Stimulated activated CD4-positive, alpha-beta T cell treated with anti-CD3 and anti-CD28 coated beads, TNF-alpha, amount 100 ng/mL, for 48 hours (primary cell): ENCODE results near the gene DSCAM.

Source experiments
- DNase-seq, 3 donors: peaks; one replicate each; pipeline ENCODE4 v3.0.0-alpha.2; 2020; ENCODE audit warnings: low read depth in 3 of 3

Gene DSCAM

DNA sequence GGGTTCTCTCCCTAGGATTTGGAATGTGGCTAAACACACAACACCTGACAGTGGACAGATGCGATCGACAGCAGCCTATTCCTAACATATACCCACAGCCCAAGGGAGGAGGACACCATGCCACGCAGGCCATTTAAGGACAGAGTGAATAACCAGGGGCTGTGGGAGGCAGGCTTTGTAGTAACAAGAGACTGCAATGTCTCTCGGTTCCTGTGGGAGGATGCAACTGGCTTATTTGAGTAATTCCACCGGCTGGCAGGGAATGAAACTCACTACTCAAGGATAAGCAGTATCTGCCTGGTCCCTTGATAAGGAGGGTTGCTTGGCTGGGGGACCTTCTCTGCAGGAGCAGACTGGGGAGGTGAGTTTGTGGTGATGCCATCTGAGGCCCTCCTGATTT, 870.2 kb downstream of the DSCAM start:
- no peak for DNase-seq

DNA sequence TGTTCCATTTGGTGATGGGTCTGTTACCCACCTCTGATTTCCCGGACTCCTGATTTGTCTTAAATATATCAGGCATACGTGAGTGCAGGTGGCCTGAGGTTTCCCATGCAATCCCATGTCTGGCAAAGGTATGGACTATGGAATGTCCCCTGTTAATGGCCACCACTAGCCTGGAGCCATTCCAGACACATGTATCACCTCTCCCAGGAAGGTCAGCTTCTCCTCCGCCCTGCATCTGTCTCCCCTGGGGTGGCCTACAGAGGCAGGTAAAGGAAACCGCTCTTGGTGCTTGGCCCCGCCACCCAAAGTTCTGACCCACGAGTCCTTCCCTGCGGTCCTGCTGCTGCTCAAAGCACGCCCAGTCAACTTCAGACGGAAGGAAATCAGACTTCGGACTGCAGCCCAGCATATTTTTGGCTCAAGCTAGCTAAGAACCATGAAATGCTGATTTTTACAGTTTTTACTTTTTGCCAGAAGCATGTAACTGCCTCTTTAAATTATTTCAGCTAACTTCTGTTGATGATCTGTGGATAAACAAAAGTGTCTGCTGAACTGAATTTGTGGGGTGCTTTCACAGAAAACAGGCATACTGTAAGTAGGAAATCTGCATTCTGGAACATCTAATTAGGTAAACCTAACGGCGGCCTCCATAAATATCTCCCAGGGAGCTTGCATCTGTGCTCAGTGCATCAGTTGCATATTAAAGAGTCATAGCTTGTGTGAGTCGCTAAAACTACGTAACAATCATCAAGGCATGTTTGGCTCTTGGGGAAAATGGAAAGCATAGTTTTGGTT, 873.8 kb downstream of the DSCAM start:
- DNase-seq: no peak

DNA sequence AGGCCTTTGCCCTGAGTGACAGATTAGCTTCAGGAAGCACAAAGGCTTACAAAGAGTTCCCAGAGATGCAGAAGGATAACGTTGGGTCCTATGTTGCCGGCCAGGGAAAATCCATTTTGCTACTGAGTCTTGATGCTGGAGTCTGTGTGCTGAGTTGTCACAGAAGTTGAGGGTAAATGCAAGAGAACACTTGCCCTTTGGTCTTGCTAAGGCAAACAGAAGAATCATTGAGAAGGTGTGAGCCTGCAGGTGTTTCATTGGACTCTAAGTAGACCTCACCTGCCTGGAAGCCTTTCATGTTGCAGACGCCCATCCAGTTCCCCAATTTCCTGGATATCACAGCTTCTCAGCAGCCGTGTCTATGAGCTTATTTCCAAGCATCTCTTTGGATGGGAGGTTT, 874.5 kb downstream of the DSCAM start:
- no peak for DNase-seq

DNA sequence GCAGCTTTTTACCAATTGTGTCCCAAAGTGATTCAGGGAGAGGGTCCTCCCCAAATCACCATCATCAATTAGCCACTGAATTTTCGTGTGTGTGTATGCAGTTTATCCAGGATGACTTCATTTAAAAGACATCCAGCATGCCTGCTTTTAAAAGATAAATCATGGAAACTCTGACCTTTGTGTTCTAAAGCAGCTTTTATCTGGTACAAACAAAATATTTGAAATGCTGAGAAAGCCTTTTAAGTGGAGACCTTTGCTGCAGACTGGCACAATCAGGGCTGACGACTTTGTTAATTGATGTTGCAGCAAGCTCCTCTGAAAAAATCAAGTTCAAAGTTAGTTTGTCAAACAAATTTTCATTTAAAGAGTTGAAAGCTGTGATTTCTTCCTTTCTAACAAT, 875.0 kb downstream of the DSCAM start:
- no peak for DNase-seq

DNA sequence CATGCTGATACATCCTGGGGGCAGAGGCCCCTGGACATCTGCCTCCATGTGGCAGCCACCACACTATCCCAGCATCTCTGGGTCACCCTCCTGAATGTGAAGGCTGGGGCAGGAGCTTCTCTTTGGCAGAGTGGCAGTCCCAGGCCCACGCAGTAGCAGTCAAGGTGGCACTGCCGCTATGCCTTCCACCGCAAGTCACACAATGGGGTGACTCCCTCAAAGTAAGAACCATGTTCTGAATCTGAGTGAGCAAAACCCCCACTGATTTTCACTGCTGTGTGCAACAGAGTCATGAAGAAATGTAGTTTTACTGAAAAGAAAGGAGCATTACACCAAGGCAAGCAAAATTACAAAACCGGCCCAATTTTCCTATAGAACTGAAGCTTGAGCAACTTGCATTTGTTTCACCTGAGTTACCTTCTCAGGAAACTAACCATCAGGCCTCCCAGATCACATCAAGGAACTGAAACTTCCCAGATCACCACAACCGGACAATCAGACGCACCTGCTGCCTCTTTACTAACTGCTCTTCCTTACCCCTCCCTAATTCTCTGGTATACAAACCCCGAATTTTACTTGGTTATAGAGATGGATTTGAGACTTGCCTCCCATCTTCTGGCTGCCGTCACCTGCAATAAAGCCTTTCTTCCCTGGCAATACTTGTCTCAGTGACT, 877.1 kb downstream of the DSCAM start:
- no peak for DNase-seq

DNA sequence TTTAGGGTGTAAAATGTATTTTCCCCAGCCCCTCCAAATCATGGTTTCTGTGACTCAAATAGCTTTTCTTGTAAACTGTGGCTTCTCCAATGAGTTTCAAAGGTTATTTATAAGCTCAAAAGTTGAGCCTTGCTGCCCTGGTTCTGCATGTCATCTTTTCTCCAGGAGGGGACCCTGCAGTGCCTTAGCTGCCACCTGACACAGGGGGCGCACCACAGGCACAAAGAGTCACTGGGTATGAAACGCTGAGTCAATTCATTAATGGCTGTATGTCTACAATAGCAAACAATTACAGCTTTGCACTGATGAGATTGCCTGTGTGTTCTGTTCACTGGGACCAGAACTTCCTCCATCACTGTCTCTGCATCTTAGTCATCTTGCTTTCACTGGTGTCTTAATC, 878.9 kb downstream of the DSCAM start:
- DNase-seq: no peak

DNA sequence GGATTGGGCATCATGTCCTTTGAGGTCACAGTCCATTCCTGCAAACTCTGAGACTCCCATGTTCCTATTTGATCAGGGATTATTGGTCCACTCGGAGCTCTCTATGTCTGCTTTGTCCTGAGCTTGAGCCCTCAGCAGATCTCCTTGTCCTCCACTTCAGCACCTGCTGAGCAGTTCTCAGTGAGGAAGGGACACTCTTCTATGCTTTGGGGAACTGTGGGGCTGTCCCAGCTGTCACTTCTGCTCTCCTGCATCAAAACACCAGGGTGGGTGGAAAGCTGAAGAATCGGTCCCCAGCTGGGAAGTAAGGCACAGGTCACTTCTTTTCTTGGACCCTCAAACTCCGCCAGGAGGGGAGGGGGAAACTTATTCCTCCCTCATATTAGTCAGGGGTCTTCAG, 880.2 kb downstream of the DSCAM start:
- no peak for DNase-seq

DNA sequence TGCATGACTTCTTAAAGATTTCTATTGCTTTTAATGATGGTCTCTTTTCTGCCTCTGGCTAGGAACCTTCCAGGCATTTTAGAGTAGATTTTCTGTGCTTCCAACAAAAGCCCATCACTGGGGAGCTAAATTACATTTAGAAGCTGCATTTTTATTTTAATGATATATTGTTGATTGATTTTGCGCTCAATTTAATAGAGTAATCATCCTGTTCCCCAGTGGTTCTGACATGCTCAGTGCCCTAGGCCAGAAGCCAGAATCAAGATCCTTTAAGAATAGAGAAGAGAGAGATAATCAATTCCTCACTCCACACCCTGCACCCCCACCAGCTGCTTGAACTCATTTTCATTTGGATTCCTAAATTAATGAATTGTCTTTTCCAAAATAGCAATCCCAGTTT, 881.9 kb downstream of the DSCAM start:
- no peak for DNase-seq

DNA sequence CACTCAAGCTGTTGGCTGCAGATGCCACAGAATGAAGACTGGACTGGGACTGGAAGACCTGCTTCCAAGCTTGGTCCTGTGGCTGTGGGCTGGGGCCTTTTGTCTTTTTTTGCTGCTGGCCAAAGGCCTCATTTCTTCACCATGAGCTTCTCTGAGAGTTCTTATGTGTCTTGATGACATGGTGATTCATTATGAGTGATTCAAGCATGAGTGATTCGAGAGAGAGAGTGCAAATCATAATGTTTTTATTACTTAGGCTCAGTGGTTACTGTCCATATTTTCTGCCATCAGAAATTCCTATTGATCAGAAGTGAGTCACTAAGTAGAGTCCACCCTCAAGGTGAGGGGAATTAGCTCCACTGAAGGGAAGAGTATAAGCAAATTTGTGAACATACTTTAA, 885.7 kb downstream of the DSCAM start:
- no peak for DNase-seq
